ENCODE measurements around the gene HIP1R. TPM values are rescaled to one million over a fixed set of nuclear protein-coding genes. Genes with fewer than 3 reads are reported as not detected.

The HIP1R gene, protein sequence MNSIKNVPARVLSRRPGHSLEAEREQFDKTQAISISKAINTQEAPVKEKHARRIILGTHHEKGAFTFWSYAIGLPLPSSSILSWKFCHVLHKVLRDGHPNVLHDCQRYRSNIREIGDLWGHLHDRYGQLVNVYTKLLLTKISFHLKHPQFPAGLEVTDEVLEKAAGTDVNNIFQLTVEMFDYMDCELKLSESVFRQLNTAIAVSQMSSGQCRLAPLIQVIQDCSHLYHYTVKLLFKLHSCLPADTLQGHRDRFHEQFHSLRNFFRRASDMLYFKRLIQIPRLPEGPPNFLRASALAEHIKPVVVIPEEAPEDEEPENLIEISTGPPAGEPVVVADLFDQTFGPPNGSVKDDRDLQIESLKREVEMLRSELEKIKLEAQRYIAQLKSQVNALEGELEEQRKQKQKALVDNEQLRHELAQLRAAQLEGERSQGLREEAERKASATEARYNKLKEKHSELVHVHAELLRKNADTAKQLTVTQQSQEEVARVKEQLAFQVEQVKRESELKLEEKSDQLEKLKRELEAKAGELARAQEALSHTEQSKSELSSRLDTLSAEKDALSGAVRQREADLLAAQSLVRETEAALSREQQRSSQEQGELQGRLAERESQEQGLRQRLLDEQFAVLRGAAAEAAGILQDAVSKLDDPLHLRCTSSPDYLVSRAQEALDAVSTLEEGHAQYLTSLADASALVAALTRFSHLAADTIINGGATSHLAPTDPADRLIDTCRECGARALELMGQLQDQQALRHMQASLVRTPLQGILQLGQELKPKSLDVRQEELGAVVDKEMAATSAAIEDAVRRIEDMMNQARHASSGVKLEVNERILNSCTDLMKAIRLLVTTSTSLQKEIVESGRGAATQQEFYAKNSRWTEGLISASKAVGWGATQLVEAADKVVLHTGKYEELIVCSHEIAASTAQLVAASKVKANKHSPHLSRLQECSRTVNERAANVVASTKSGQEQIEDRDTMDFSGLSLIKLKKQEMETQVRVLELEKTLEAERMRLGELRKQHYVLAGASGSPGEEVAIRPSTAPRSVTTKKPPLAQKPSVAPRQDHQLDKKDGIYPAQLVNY
- 21.4 and 25.1 TPM in 2 replicates for total RNA-seq

DNA sequence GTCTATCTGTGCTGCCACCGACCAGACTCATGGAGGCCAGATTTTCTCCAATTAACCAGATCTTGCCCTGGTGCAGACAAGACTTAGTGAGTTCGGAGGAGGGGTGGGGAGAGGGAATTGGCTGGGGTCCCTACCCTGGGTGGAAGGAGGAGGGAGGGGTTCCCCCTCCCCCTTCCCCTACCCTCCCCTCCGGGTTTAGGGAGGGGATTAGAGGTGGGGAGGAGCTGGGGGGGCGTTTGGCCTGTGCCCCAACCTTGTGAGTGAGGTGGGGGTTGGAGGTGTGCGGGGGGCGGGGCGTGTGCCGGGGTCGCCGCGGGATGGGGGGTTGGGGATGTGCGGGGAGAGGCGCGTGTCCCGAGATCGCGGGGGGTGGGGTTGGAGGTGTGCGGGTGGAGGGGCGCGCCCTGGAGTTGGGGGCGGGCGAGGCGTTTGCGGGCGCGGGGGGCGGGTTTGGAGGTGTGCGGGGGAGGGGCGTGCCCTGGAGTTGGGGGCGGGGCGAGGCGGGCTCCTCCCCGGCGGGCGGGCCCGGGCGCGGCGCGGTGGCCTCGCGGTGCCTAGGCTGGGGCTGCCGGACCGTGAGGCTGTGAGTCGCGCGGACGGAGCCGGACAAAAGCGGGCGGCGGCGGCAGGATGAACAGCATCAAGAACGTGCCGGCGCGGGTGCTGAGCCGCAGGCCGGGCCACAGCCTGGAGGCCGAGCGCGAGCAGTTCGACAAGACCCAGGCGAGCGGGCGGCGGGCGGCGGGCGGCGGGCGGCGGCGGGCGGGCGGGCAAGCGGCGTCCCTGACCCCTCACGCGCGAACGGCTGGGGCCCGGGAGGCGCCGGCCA is at the start of gene HIP1R:
Gene HIP1R (plus strand): TSS at position 537 of the 829 bp plus-strand sequence. CDS start 94 bp downstream, at position 631.

DNA sequence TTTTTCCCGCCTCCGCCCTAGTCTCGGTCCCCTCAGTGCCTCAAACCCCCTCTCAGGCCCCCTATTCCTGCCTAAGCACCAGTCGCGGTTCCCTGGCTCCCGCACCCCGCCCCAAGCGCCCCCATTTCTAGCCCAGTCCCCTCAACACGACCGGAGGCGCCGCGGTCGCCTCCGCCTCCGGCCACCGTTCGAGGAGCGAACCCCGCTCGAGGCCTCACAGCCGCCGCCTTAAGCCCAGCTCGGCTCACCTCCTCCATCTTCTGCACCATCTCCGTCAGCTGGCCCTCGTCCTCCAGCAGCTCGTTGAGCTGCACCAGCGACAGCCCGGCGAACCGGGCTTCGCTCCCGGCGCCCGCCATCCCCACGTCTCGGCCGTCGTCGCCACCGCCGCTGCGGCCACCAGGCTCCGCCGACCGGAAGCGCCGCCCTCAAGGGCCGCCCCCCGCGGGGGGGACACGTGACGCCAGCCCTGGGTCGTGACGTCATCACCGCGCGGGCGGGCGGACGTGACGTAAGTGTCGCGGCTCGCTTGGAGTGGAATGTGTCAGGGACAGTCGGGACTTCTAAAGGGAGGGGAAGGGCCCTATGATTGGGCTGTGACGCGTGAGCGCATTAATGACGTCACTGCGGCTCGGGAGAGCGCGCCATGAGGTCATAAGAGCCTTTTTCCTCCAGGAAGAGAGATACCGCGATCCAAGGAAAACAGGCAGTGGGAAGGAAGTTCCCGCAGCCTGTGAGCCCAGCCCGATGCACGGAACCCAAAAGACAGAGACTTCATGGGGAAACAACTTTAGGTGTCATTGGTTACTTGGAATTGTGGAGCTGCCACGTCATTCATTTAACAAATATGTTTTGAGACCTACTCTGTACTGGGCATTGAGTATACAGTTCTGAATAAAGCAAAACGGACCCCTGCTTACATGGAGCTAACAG is 60.7 kb downstream of the HIP1R start, which contains the start of gene VPS37B:
Gene VPS37B (minus strand): TSS at position 421 of the 933 bp plus-strand sequence. CDS start 62 bp downstream, at position 359.

Other genes starting within 250 kb of the HIP1R start
- gene HCAR2, start 132.1 kb upstream of the HIP1R start, total RNA-seq: not detected in 2 replicates
- not detected in 2 replicates for gene HCAR3, start 118.6 kb upstream of the HIP1R start, total RNA-seq
- gene HCAR1, start 104.6 kb upstream of the HIP1R start, total RNA-seq: 0.50 and 0.87 TPM in 2 replicates
- gene DENR, start 82.6 kb upstream of the HIP1R start, total RNA-seq: 32.7 and 41.2 TPM in 2 replicates
- gene CCDC62, start 60.9 kb upstream of the HIP1R start, total RNA-seq: 0.44 and 1.2 TPM in 2 replicates
- gene VPS37B, start 60.7 kb downstream of the HIP1R start, total RNA-seq: 18.6 and 20.8 TPM in 2 replicates
- 13.2 and 16.7 TPM in 2 replicates for gene ABCB9, start 131.0 kb downstream of the HIP1R start, total RNA-seq
- 12.1 and 14.5 TPM in 2 replicates for gene OGFOD2, start 139.8 kb downstream of the HIP1R start, total RNA-seq
- gene ARL6IP4, start 145.2 kb downstream of the HIP1R start, total RNA-seq: 137 and 226 TPM in 2 replicates